Activated B cell treated with CpG ODN at 0.5 μM for 24 hours (primary cell): ENCODE results near the gene CENPL. TPM values are rescaled to one million over a fixed set of nuclear protein-coding genes. Genes with fewer than 3 reads are reported as not detected.
A peak's percentile ranks its signal among the peaks of the same experiment; 100 is the strongest.

ENCODE experiments used
- ATAC-seq: fragments of 200-7000 bp; cut with Tn5 transposase; one replicate; pipeline ENCODE4 v1.10.0; 2021; ENCODE audit warnings: low read depth, mild to moderate bottlenecking, moderate library complexity
- CTCF ChIA-PET: fragments of 350-600 bp; sonication (Branson Sonifier 250); formaldehyde crosslinking; loops from one replicate; lab custom pipeline; 2021; ENCODE audit warnings: antibody characterized with exemption; lab: Charles Lee
- POLR2A ChIA-PET: fragments of 350-600 bp; sonication (Branson Sonifier 250); formaldehyde crosslinking; loops from one replicate; lab custom pipeline; 2021; ENCODE audit warnings: antibody characterized with exemption; lab: Charles Lee
- DNase-seq: peaks from one replicate; pipeline ENCODE4 v3.0.0; 2022
- H3K27ac Mint-ChIP-seq: one replicate; pipeline ENCODE4 v1.8.0; 2020; ENCODE audit warnings: mixed read lengths
- H3K27me3 Mint-ChIP-seq: one replicate; pipeline ENCODE4 v1.8.0; 2021; ENCODE audit warnings: mixed read lengths
- H3K36me3 Mint-ChIP-seq: one replicate; pipeline ENCODE4 v1.8.0; 2021; ENCODE audit warnings: low read depth, mixed read lengths
- H3K4me1 Mint-ChIP-seq: one replicate; pipeline ENCODE4 v1.8.0; 2021; ENCODE audit warnings: mixed read lengths
- H3K4me3 Mint-ChIP-seq: one replicate; pipeline ENCODE4 v1.8.0; 2020; ENCODE audit warnings: mild to moderate bottlenecking, mixed read lengths
- H3K9me3 Mint-ChIP-seq: one replicate; pipeline ENCODE4 v1.8.0; 2020; ENCODE audit warnings: mixed read lengths
- CTCF ChIP-seq: fragments of 200-600 bp; IDR thresholded peaks from one replicate; pipeline ENCODE4 v1.8.0; 2022; ENCODE audit warnings: antibody characterized with exemption, mild to moderate bottlenecking
- intact Hi-C: fragments of 100-400 bp; cut with micrococcal nuclease; formaldehyde crosslinking; loops from one replicate; pipeline ENCODE4 v1.15.1; 2024
- total RNA-seq: library from RNA; stranded (reverse); gene quantifications from 2 replicates; pipeline ENCODE4 v1.2.3, GENCODE V29; 2022

CENPL gene
- total RNA-seq: 12.7 and 14.0 TPM in 2 replicates

GRCh38 chr1:173824315-173825081 lies at the start of gene CENPL, which contains the start of gene DARS2:
Gene CENPL (minus strand): TSS chr1:173824883. CDS start chr1:173811299, 13,584 bp downstream.
Gene DARS2 (plus strand): TSS chr1:173824673. CDS start chr1:173825230, 557 bp downstream.
- ATAC-seq (peak; percentile 89), DNase-seq (peak; percentile 80)
- peak within 1 kb of the TSS; percentile 95 for H3K4me3 Mint-ChIP-seq
- peak within 1 kb of the TSS; percentile 97 for H3K27ac Mint-ChIP-seq
- ChIA-PET POLR2A (interaction anchor here (0.6 to 3.6 kb wide), 17 partner anchors 37 to 1292 kb away, joined by 3 to 49 read pairs (median 5); partner anchors contain the start of genes GAS5, KLHL20, PRDX6 and RC3H1), CTCF (interaction anchor here (0.6 to 3.1 kb wide), 10 partner anchors 26 to 1083 kb away, joined by 3 to 32 read pairs (median 6); no protein-coding TSS in a partner anchor)
- H3K4me1 Mint-ChIP-seq: peaks cover 28% of the 10 kb centered on the region
- intact Hi-C loops: loop anchor here (1.0 to 10.0 kb wide), 13 partner anchors 44 to 1292 kb away; partner anchors contain the start of genes CACYBP, KLHL20, PRDX6 and RABGAP1L
- H3K9me3 Mint-ChIP-seq: no peaks in the 10 kb centered on the region
- TF ChIP-seq CTCF: no peak
- H3K36me3 Mint-ChIP-seq: peaks cover 25% of the 10 kb centered on the region
- H3K27me3 Mint-ChIP-seq: no peaks in the 10 kb centered on the region

GRCh38 chr1:173871500-173871899 lies 46.8 kb upstream of the CENPL start:
- H3K4me3 Mint-ChIP-seq: no peak overlapping the region
- ChIA-PET POLR2A (no interaction called here), CTCF (no interaction called here)
- ATAC-seq: no peak
- H3K27me3 Mint-ChIP-seq: no peaks in the 10 kb centered on the region
- H3K27ac Mint-ChIP-seq: peak overlapping the region; percentile 32
- peaks cover 54% of the 10 kb centered on the region for H3K36me3 Mint-ChIP-seq
- peaks cover 49% of the 10 kb centered on the region for H3K4me1 Mint-ChIP-seq
- intact Hi-C loops: no loop called here
- no peaks in the 10 kb centered on the region for H3K9me3 Mint-ChIP-seq
- TF ChIP-seq CTCF: no peak
- DNase-seq: no peak

- ATAC-seq (no peak), DNase-seq (no peak)
- Mint-ChIP-seq H3K27me3 (no peaks in the 10 kb centered on the region), H3K36me3 (peaks cover 55% of the 10 kb centered on the region), H3K4me3 (no peak overlapping the region), H3K4me1 (peaks cover 53% of the 10 kb centered on the region), H3K9me3 (no peaks in the 10 kb centered on the region), H3K27ac (peak overlapping the region; percentile 1)
- TF ChIP-seq CTCF: no peak
- intact Hi-C loops: no loop called here
- ChIA-PET POLR2A (interaction anchor here (0.9 kb wide), 1 partner anchor 1129 kb away, joined by 3 read pairs; the partner anchor contains the start of gene CACYBP), CTCF (no interaction called here)
These were observed 46.4 kb upstream of the CENPL start for GRCh38 chr1:173871091-173871490.

- TF ChIP-seq CTCF: no peak
- ChIA-PET POLR2A (interaction anchor here (0.9 to 3.1 kb wide), 2 partner anchors 46 to 1129 kb away, joined by 3 to 49 read pairs; partner anchors contain the start of genes CACYBP, CENPL and DARS2), CTCF (no interaction called here)
- Mint-ChIP-seq H3K27me3 (no peaks in the 10 kb centered on the region), H3K9me3 (no peaks in the 10 kb centered on the region), H3K36me3 (peaks cover 56% of the 10 kb centered on the region), H3K4me1 (peaks cover 59% of the 10 kb centered on the region), H3K27ac (peak overlapping the region; percentile 97), H3K4me3 (peak overlapping the region; percentile 32)
- intact Hi-C loops: no loop called here
- ATAC-seq: no peak
- DNase-seq: no peak
These were observed 45.8 kb upstream of the CENPL start for GRCh38 chr1:173870252-173871075.
